GM18498 (cell line): Measurements from ENCODE around the gene OLFML2B.

ENCODE experiments used
- ATAC-seq: cut with Tn5 transposase; IDR thresholded peaks from one replicate; pipeline ENCODE4 v1.9.1; 2021; ENCODE audit warnings: mild to moderate bottlenecking, moderate library complexity; ENCODE audit not compliant: unreplicated experiment

OLFML2B gene

GRCh38 chr1:161948435-161948834, 75.2 kb downstream of the OLFML2B start:
- ATAC-seq = no peak

- no peak for ATAC-seq
These were observed 77.3 kb downstream of the OLFML2B start for GRCh38 chr1:161946071-161946987.

GRCh38 chr1:161945306-161946060, 78.2 kb downstream of the OLFML2B start:
- ATAC-seq = no peak

GRCh38 chr1:161944381-161944780, 79.3 kb downstream of the OLFML2B start:
- no peak for ATAC-seq

GRCh38 chr1:161943737-161944136, 79.9 kb downstream of the OLFML2B start:
- no peak for ATAC-seq

GRCh38 chr1:161941726-161942436, 81.8 kb downstream of the OLFML2B start:
- ATAC-seq = no peak

- ATAC-seq = no peak
These were observed 82.6 kb downstream of the OLFML2B start for GRCh38 chr1:161940866-161941591.

GRCh38 chr1:161936786-161937185, 86.9 kb downstream of the OLFML2B start:
- ATAC-seq = no peak

- ATAC-seq = no peak
These were observed 88.4 kb downstream of the OLFML2B start for GRCh38 chr1:161935264-161935663.

GRCh38 chr1:161933592-161934588, 89.8 kb downstream of the OLFML2B start:
- ATAC-seq = no peak
